OCI-LY3 (cell line): ENCODE data around the gene CATSPERE.

Experiments used
- H2AFZ ChIP-seq: fragments of 200-600, 300-600 bp; shearing (Covaris generic); 2 replicates; pipeline ENCODE4 v1.6.0; 2014; ENCODE audit warnings: antibody characterized with exemption, low read depth, low read length
- H3K27ac ChIP-seq: fragments of 200-600, 300-600 bp; sonication (generic); 2 replicates; pipeline ENCODE4 v1.5.1; 2014; ENCODE audit warnings: mild to moderate bottlenecking, low read length, moderate library complexity, mixed read lengths
- H3K27me3 ChIP-seq: fragments of 200-600, 300-600 bp; sonication (generic); 2 replicates; pipeline ENCODE4 v1.6.1; 2014; ENCODE audit warnings: low read depth, low read length, mixed read lengths
- H3K36me3 ChIP-seq: fragments of 200-600, 300-600 bp; sonication (generic); replicated peaks from 2 replicates; pipeline ENCODE3; 2014; ENCODE audit warnings: low read depth, low read length, mixed read lengths
- H3K4me1 ChIP-seq: fragments of 300-600, 200-600 bp; sonication (generic); 2 replicates; pipeline ENCODE4 v1.6.1; 2014; ENCODE audit warnings: low read length, mixed read lengths
- H3K4me2 ChIP-seq: fragments of 200-600, 300-600 bp; sonication (generic); 2 replicates; pipeline ENCODE4 v1.6.1; 2014; ENCODE audit warnings: low read length, mixed read lengths
- H3K4me3 ChIP-seq: fragments of 300-600, 200-600 bp; sonication (generic); 2 replicates; pipeline ENCODE4 v1.5.1; 2014; ENCODE audit warnings: antibody characterized with exemption, mild to moderate bottlenecking, low read length, moderate library complexity
- H3K79me2 ChIP-seq: fragments of 300-600, 200-600 bp; shearing (Covaris generic); 2 replicates; pipeline ENCODE4 v1.6.1; 2014; ENCODE audit warnings: mild to moderate bottlenecking, low read length, mixed read lengths
- H3K9ac ChIP-seq: fragments of 300-600, 200-600 bp; shearing (Covaris generic); 2 replicates; pipeline ENCODE4 v1.6.0; 2014; ENCODE audit warnings: mild to moderate bottlenecking, low read length, moderate library complexity
- H3K9me3 ChIP-seq: fragments of 200-600, 300-600 bp; shearing (Covaris generic); 2 replicates; pipeline ENCODE4 v1.6.1; 2014; ENCODE audit warnings: low read length, mixed read lengths; ENCODE audit not compliant: insufficient read depth
- H4K20me1 ChIP-seq: fragments of 200-600, 300-600 bp; sonication (generic); 2 replicates; pipeline ENCODE4 v1.6.1; 2016; ENCODE audit warnings: low read length, mixed read lengths; ENCODE audit not compliant: insufficient read depth
- EZH2phosphoT487 ChIP-seq: fragments of 200-600 bp; shearing (Covaris generic); IDR thresholded peaks from 2 replicates; pipeline ENCODE4 v1.6.1; 2018; ENCODE audit warnings: antibody characterized with exemption, mixed run types, low read depth
- TF ChIP-seq, protein P1 (sequence below): fragments of 200-600, 300-600 bp; sonication (generic); IDR thresholded peaks from 2 replicates; pipeline ENCODE4 v1.5.1; 2014; ENCODE audit warnings: antibody characterized with exemption, low read length, low read depth

Gene CATSPERE

GRCh38 chr1:244445320-244446181, 15.5 kb upstream of the CATSPERE start:
- H4K20me1 ChIP-seq: peaks cover 47% of the 10 kb centered on the region
- TF ChIP-seq EZH2phosphoT487: no peak
- TF ChIP-seq, protein P1, sequence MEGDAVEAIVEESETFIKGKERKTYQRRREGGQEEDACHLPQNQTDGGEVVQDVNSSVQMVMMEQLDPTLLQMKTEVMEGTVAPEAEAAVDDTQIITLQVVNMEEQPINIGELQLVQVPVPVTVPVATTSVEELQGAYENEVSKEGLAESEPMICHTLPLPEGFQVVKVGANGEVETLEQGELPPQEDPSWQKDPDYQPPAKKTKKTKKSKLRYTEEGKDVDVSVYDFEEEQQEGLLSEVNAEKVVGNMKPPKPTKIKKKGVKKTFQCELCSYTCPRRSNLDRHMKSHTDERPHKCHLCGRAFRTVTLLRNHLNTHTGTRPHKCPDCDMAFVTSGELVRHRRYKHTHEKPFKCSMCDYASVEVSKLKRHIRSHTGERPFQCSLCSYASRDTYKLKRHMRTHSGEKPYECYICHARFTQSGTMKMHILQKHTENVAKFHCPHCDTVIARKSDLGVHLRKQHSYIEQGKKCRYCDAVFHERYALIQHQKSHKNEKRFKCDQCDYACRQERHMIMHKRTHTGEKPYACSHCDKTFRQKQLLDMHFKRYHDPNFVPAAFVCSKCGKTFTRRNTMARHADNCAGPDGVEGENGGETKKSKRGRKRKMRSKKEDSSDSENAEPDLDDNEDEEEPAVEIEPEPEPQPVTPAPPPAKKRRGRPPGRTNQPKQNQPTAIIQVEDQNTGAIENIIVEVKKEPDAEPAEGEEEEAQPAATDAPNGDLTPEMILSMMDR: no peak

GRCh38 chr1:244447024-244447423, 14.0 kb upstream of the CATSPERE start:
- H3K9me3 ChIP-seq: no peaks in the 10 kb centered on the region
- peaks cover 16% of the 10 kb centered on the region for H3K4me1 ChIP-seq
- TF ChIP-seq, protein P1: no peak
- TF ChIP-seq EZH2phosphoT487: no peak
- peaks cover 47% of the 10 kb centered on the region for H4K20me1 ChIP-seq
- H3K4me3 ChIP-seq: no peak overlapping the region
- H3K36me3 ChIP-seq: peaks cover 42% of the 10 kb centered on the region
- H3K27ac ChIP-seq: no peak overlapping the region
- peaks cover 96% of the 10 kb centered on the region for H3K79me2 ChIP-seq
- H2AFZ ChIP-seq: no peak overlapping the region
- H3K9ac ChIP-seq: no peak overlapping the region
- no peak overlapping the region for H3K4me2 ChIP-seq
- H3K27me3 ChIP-seq: no peaks in the 10 kb centered on the region

More at GRCh38 chr1:244445320-244446181, 15.5 kb upstream of the CATSPERE start:
- Histone ChIP-seq H3K4me2 (no peak overlapping the region), H3K9me3 (no peaks in the 10 kb centered on the region), H3K4me1 (peaks cover 16% of the 10 kb centered on the region), H3K4me3 (no peak overlapping the region), H2AFZ (no peak overlapping the region), H3K36me3 (peaks cover 42% of the 10 kb centered on the region), H3K9ac (no peak overlapping the region), H3K79me2 (peaks cover 98% of the 10 kb centered on the region), H3K27me3 (no peaks in the 10 kb centered on the region), H3K27ac (peak overlapping the region; percentile 12; the same call in 1 of the 2 replicates)

DNA sequence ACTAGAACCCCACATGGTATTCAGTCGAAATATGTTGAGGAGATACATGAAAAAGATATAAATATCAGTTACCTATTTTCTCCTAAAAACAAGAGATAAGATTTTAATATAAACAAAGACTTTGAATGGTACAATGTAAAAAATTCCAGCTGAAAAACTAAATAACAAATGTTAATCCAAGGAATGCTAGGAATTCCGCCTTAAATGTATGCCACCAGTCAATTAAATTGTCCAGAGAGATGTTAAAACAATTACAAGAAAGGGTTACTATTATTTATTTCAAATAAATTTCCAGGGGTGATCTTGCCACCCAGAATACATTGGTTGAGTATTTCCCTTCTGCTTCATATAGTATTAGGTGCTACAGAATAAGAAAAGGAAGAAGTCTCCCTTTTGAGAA, 13.5 kb upstream of the CATSPERE start:
- TF ChIP-seq, protein P1: no peak
- no peak for TF ChIP-seq EZH2phosphoT487
- H3K27ac ChIP-seq: no peak overlapping the region
- peaks cover 42% of the 10 kb centered on the region for H3K36me3 ChIP-seq
- H3K4me3 ChIP-seq: no peak overlapping the region
- peaks cover 19% of the 10 kb centered on the region for H3K4me1 ChIP-seq
- no peak overlapping the region for H3K9ac ChIP-seq
- H3K9me3 ChIP-seq: no peaks in the 10 kb centered on the region
- no peak overlapping the region for H3K4me2 ChIP-seq
- peaks cover 90% of the 10 kb centered on the region for H3K79me2 ChIP-seq
- H3K27me3 ChIP-seq: no peaks in the 10 kb centered on the region
- H2AFZ ChIP-seq: no peak overlapping the region
- peaks cover 45% of the 10 kb centered on the region for H4K20me1 ChIP-seq

DNA sequence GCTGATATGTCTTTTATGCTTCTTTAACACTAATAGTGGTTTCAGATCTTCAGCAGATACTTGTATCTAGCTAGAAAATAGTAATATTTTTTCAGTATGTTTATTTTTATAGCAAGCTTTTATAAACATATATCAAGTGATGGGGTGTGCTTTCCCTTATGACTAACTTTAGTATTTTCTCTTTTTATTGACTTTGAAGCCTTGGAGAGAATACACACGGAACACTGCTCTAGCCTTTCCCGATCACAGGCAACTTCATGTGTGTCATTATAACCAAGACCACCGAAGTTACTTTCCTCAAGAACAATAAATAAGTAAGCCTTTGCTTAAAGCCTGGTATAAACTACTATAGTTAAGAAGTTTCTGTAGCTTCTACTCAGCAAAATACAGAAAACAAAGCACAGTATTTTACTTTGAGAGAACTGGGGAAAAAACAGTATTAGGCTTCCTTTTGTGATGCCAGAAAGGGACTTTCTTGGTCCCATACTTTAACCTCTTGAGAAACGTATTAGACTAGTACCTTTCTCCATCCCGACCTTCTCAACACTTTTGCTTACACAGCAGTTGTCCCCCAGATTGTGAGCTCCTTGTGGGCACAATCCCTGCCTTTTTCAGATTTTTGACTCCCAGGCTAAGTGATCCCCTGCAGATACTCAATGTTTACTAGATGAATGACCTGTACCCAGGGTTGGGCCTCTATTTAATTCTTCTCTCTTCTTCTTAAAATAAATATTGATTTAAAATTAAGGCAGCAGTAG, 12.6 kb upstream of the CATSPERE start:
- H3K9me3 ChIP-seq: no peaks in the 10 kb centered on the region
- peaks cover 22% of the 10 kb centered on the region for H3K4me1 ChIP-seq
- H3K79me2 ChIP-seq: peaks cover 81% of the 10 kb centered on the region
- H3K9ac ChIP-seq: no peak overlapping the region
- no peak overlapping the region for H2AFZ ChIP-seq
- no peak overlapping the region for H3K27ac ChIP-seq
- no peak overlapping the region for H3K4me2 ChIP-seq
- H3K27me3 ChIP-seq: no peaks in the 10 kb centered on the region
- H4K20me1 ChIP-seq: peaks cover 38% of the 10 kb centered on the region
- TF ChIP-seq, protein P1: no peak
- no peak for TF ChIP-seq EZH2phosphoT487
- H3K36me3 ChIP-seq: peaks cover 42% of the 10 kb centered on the region
- no peak overlapping the region for H3K4me3 ChIP-seq
